Measurements from ENCODE around the gene FKBP10.
"Not testable (repeated sequence)": the region's sequence is repeated elsewhere in the genome, so short reads cannot be mapped to it uniquely, and the experiment has no call there.

The FKBP10 gene

DNA sequence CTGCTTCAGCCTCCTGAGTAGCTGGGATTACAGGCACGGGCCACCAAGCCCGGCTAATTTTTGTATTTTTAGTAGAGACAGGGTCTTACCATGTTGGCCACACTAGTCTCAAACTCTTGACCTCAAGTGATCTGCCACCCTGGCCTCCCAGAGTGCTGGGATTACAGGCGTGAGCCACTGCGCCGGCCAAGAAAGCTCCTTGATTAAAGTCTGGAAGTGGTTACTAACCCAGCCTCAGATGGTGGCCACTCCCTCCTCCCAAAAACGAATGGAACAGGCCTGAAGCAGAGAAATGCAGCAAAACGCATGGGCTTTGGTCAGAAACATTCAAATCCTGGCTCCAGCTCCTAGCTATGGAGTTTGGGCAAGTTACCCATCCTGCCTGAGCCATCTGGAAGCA is 11.3 kb downstream of the FKBP10 start:
- TF ChIP-seq, protein P1, sequence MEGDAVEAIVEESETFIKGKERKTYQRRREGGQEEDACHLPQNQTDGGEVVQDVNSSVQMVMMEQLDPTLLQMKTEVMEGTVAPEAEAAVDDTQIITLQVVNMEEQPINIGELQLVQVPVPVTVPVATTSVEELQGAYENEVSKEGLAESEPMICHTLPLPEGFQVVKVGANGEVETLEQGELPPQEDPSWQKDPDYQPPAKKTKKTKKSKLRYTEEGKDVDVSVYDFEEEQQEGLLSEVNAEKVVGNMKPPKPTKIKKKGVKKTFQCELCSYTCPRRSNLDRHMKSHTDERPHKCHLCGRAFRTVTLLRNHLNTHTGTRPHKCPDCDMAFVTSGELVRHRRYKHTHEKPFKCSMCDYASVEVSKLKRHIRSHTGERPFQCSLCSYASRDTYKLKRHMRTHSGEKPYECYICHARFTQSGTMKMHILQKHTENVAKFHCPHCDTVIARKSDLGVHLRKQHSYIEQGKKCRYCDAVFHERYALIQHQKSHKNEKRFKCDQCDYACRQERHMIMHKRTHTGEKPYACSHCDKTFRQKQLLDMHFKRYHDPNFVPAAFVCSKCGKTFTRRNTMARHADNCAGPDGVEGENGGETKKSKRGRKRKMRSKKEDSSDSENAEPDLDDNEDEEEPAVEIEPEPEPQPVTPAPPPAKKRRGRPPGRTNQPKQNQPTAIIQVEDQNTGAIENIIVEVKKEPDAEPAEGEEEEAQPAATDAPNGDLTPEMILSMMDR (IDR thresholded peaks at IDR 0.05; ENCODE audit: insufficient read depth, low read length, poor library complexity, severe bottlenecking): no peak
- Histone ChIP-seq H3K4me3 (replicated peaks; ENCODE audit: low read depth, low read length) (no peak overlapping the region), H3K36me3 (ENCODE audit: control insufficient read depth, insufficient read depth, low read length) (peaks cover 8% of the 10 kb centered on the region), H3K27me3 (replicated peaks; ENCODE audit: control insufficient read depth, insufficient read depth, low read length) (no peaks in the 10 kb centered on the region)
- no peak for DNase-seq (ENCODE audit: extremely low read depth, insufficient read length)

DNA sequence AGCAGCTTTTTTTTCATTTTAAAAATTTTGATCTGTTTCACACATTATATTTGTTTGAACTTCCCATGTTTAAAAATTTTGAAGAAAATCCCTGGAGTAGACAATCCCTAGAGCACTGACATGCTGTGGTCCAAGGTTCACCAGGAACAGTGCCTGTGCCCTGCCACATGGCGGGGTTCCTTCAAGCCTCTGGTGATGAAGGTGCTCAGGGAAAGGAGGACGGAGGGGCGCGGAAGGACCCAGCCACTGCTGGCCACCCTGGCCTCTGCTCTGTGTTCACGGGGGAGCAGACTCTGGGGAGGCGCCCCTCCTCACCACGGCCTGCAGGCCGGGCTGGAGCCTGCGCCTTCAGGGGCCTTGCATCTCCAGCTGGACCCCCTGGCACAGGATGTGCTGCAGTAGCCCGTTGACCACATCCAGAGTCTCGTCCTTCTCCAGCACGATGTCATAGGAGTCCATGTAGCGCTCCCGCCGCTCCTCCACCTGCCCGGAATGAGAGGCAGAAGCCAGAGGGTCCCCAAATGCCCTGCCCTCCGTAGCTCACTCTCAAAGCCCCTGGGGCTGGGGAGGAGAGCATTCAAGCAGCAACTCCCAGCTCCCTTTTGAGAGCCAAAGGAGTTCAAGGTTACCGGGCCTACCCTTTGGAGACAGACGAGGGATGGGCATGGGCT is 12.5 kb downstream of the FKBP10 start:
- TF ChIP-seq, protein P1 (IDR thresholded peaks at IDR 0.05; ENCODE audit: insufficient read depth, low read length, poor library complexity, severe bottlenecking): no peak
- DNase-seq (ENCODE audit: extremely low read depth, insufficient read length): no peak
- no peak overlapping the region for H3K4me3 ChIP-seq (replicated peaks; ENCODE audit: low read depth, low read length)
- H3K27me3 ChIP-seq (replicated peaks; ENCODE audit: control insufficient read depth, insufficient read depth, low read length): no peaks in the 10 kb centered on the region
- peaks cover 8% of the 10 kb centered on the region for H3K36me3 ChIP-seq (ENCODE audit: control insufficient read depth, insufficient read depth, low read length)

DNA sequence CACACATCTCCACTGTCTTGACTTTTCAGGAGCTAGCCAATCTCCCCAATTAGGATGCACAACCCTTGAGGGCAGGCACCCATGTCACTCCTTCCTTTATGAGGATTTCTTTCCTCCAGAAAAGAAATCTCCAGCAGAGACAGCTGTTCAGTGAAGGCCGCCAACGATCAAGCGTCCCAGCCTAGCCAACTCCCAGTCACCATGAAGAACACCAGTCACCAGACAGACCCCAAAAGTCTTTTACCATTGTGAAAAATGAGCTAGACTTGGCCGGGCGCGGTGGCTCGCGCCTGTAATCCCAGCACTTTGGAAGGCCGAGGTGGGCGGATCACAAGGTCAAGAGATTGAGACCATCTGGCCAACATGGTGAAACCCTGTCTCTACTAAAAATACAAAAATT is 17.2 kb downstream of the FKBP10 start:
- H3K36me3 ChIP-seq (ENCODE audit: control insufficient read depth, insufficient read depth, low read length): not testable (repeated sequence)

DNA sequence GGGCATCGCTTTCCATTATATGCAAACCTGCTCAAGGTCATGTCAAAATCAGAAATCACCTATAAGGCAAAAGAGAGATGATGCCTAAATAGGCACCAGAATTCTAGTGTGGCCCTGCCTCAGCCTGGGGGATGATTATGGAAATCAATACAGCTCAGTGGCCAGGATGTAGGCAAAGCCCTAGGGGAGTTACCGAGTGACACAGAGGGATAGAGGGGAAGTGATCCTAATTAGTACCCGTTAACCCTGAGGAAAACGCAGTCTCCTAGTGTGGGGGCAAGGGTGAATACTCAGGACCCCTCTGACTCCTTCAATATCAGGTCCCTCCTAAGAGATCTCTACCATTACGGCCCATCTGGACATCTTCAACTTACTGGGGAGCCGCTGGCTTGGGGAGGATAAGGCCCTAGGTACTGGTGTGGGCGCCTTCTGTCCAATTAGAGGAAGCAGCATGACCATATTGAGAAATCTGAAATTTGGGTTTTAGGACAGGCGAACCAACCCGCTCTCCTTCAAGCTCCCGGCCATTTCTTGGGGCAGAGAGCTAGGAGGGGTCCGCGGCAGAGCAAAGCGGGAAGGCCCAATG is 22.5 kb downstream of the FKBP10 start:
- no peak for DNase-seq (ENCODE audit: extremely low read depth, insufficient read length)
- TF ChIP-seq, protein P1 (IDR thresholded peaks at IDR 0.05; ENCODE audit: insufficient read depth, low read length, poor library complexity, severe bottlenecking): no peak
- Histone ChIP-seq H3K4me3 (replicated peaks; ENCODE audit: low read depth, low read length) (peak overlapping the region; percentile 83), H3K36me3 (ENCODE audit: control insufficient read depth, insufficient read depth, low read length) (no peaks in the 10 kb centered on the region; the same call in none of the 2 replicates), H3K27me3 (replicated peaks; ENCODE audit: control insufficient read depth, insufficient read depth, low read length) (no peaks in the 10 kb centered on the region)

More for the DNA sequence above, 17.2 kb downstream of the FKBP10 start:
- H3K4me3 ChIP-seq (replicated peaks; ENCODE audit: low read depth, low read length); H3K27me3 ChIP-seq (replicated peaks; ENCODE audit: control insufficient read depth, insufficient read depth, low read length); DNase-seq (ENCODE audit: extremely low read depth, insufficient read length): not testable (repeated sequence)

DNA sequence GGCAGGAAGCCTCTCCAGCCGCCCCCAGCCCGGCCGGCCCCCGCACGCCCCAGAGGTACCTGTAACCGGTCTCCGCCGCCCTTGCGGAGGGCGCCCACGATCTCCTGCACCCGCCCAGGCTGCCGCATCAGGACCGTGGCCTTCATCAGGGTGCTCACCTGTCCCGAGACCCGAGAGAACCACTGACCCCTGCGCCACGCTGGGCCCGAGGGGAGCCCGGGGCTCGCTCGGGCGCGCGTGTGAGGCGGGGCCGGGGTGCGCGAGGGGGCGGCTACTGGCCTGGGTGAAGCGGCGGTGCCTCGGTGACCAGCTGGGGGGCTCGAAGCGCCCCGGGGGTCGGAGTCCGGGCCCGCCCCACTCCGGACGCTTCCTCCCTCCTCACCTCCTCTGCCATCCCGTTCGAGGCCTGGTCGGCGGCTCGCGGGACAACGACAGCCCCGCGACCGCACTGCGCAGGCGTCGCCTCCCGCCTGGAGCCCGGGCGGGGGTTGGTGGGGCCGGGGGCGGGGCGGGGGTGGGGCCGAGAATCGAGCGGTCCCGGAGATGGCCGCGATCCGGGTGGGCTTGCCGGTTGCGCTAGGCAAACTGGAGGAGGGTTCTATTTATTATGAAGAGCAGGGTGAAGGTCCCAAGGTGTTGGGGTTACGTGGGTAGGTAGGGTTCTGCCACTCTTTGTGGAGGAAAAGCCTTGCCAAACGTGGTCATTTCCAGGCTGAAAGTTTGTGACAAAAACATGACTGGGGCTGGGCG is 23.2 kb downstream of the FKBP10 start, which contains the start of gene NT5C3B:
Gene NT5C3B (minus strand): TSS at position 433 of the 750 bp plus-strand sequence. CDS start 39 bp downstream, at position 394.
- Histone ChIP-seq H3K4me3 (replicated peaks; ENCODE audit: low read depth, low read length) (peak within 1 kb of the TSS; percentile 83), H3K27me3 (replicated peaks; ENCODE audit: control insufficient read depth, insufficient read depth, low read length) (no peaks in the 10 kb centered on the region), H3K36me3 (ENCODE audit: control insufficient read depth, insufficient read depth, low read length) (no peaks in the 10 kb centered on the region; the same call in 1 of the 2 replicates)
- TF ChIP-seq, protein P1 (IDR thresholded peaks at IDR 0.05; ENCODE audit: insufficient read depth, low read length, poor library complexity, severe bottlenecking): no peak
- DNase-seq (ENCODE audit: extremely low read depth, insufficient read length): peak; percentile 65
